HEK293 (cell line): ENCODE data around the gene ISY1.

Experiments
- CTCF ChIA-PET: fragments of 350-600 bp; formaldehyde crosslinking; extraction: SDS; loops from one replicate; lab custom pipeline; 2021; ENCODE audit warnings: antibody characterized with exemption; lab: Yijun Ruan, JAX
- POLR2A ChIA-PET: fragments of 300-600 bp; formaldehyde crosslinking; extraction: SDS; loops from one replicate; lab custom pipeline; 2020; ENCODE audit warnings: antibody characterized with exemption, inconsistent platforms; lab: Yijun Ruan, JAX
- H3K27ac ChIP-seq: fragments of 200-500 bp; sonication (Bioruptor generic); 2 replicates; pipeline ENCODE4 v1.5.1; 2014; ENCODE audit warnings: low read depth, low read length, control low read depth, inconsistent platforms; ENCODE audit errors: extremely low read depth
- H3K36me3 ChIP-seq, 2 experiments: fragments of 200-500 bp in 1 of 2; sonication (Bioruptor generic) in 1 of 2; 1 replicate in 1 of 2; 2 replicates in 1 of 2; pipeline ENCODE4 v1.5.1; 2014 to 2017; ENCODE audit warnings: inconsistent platforms in 2 of 2, low read length in 2 of 2; ENCODE audit not compliant: control insufficient read depth in 2 of 2, insufficient read depth in 1 of 2
- H3K4me1 ChIP-seq: fragments of 200-500 bp; sonication (Bioruptor generic); 2 replicates; pipeline ENCODE4 v1.5.1; 2014; ENCODE audit warnings: mild to moderate bottlenecking, low read length, inconsistent platforms; ENCODE audit not compliant: control insufficient read depth, insufficient read depth
- H3K4me3 ChIP-seq: 2 replicates; pipeline ENCODE4 v1.5.1; 2011; ENCODE audit warnings: low read depth, mild to moderate bottlenecking, control low read depth, low read length, moderate library complexity
- H3K9me3 ChIP-seq: fragments of 200-500 bp; sonication (Bioruptor generic); 2 replicates; pipeline ENCODE4 v1.5.1; 2014; ENCODE audit warnings: low read depth, low read length, inconsistent platforms; ENCODE audit not compliant: control insufficient read depth, insufficient read depth
- BCL11B ChIP-seq: fragments of 450-650 bp; formaldehyde crosslinking; IDR thresholded peaks from 2 replicates; pipeline ENCODE4 v1.5.1; 2016; ENCODE audit warnings: low read depth, missing biosample characterization, missing genetic modification characterization
- KLF16 ChIP-seq: fragments of 450-650 bp; formaldehyde crosslinking; IDR thresholded peaks from 2 replicates; pipeline ENCODE4 v1.5.1; 2017; ENCODE audit warnings: missing biosample characterization, missing genetic modification characterization
- KLF7 ChIP-seq: fragments of 450-650 bp; formaldehyde crosslinking; IDR thresholded peaks from 2 replicates; pipeline ENCODE4 v1.5.1; 2016; ENCODE audit warnings: missing biosample characterization, missing genetic modification characterization, borderline replicate concordance
- SETDB1 ChIP-seq: IDR thresholded peaks from one replicate; pipeline ENCODE4 v1.6.1; 2017; ENCODE audit warnings: mild to moderate bottlenecking, low read length, moderate library complexity, mixed read lengths; ENCODE audit not compliant: insufficient read length
- ZBTB17 ChIP-seq: fragments of 450-650 bp; formaldehyde crosslinking; IDR thresholded peaks from 2 replicates; pipeline ENCODE4 v1.5.1; 2016; ENCODE audit warnings: missing biosample characterization, missing genetic modification characterization
- ZEB2 ChIP-seq: fragments of 450-650 bp; formaldehyde crosslinking; IDR thresholded peaks from 2 replicates; pipeline ENCODE4 v1.5.1; 2016; ENCODE audit warnings: missing biosample characterization, missing genetic modification characterization
- ZFHX2 ChIP-seq: fragments of 450-650 bp; formaldehyde crosslinking; conservative IDR thresholded peaks from 2 replicates; pipeline ENCODE4 v1.5.1; 2016; ENCODE audit warnings: missing biosample characterization, missing genetic modification characterization
- ZNF112 ChIP-seq: fragments of 450-650 bp; formaldehyde crosslinking; IDR thresholded peaks from 2 replicates; pipeline ENCODE4 v1.5.0; 2017; ENCODE audit warnings: missing biosample characterization, missing genetic modification characterization
- ZNF121 ChIP-seq: fragments of 450-650 bp; formaldehyde crosslinking; IDR thresholded peaks from 2 replicates; pipeline ENCODE4 v1.5.1; 2016; ENCODE audit warnings: missing biosample characterization, missing genetic modification characterization
- ZNF19 ChIP-seq: fragments of 450-650 bp; formaldehyde crosslinking; IDR thresholded peaks from 2 replicates; pipeline ENCODE4; 2016; ENCODE audit warnings: missing biosample characterization, missing genetic modification characterization, low read depth
- ZNF391 ChIP-seq: fragments of 450-650 bp; formaldehyde crosslinking; IDR thresholded peaks from 2 replicates; pipeline ENCODE4 v1.5.1; 2016; ENCODE audit warnings: low read depth, missing biosample characterization, missing genetic modification characterization, borderline replicate concordance
- ZNF416 ChIP-seq: fragments of 450-650 bp; formaldehyde crosslinking; IDR thresholded peaks from 2 replicates; pipeline ENCODE4 v1.5.1; 2016; ENCODE audit warnings: missing biosample characterization, missing genetic modification characterization
- ZNF792 ChIP-seq: fragments of 450-650 bp; formaldehyde crosslinking; IDR thresholded peaks from 2 replicates; pipeline ENCODE4 v1.5.1; 2016; ENCODE audit warnings: missing biosample characterization, missing genetic modification characterization
- ZSCAN23 ChIP-seq: fragments of 450-650 bp; formaldehyde crosslinking; IDR thresholded peaks from 2 replicates; pipeline ENCODE4 v1.5.1; 2016; ENCODE audit warnings: missing biosample characterization, missing genetic modification characterization
- TF ChIP-seq, protein P1 (sequence below): fragments of 450-650 bp; formaldehyde crosslinking; IDR thresholded peaks from 2 replicates; pipeline ENCODE4 v1.5.1; 2016; ENCODE audit warnings: missing biosample characterization, missing genetic modification characterization
- TF ChIP-seq, protein P2 (sequence below): fragments of 450-650 bp; IDR thresholded peaks from 2 replicates; pipeline ENCODE4 v1.5.1; 2018; ENCODE audit warnings: missing biosample characterization, mild to moderate bottlenecking, missing genetic modification characterization
- TF ChIP-seq, protein P3 (sequence below): fragments of 450-650 bp; formaldehyde crosslinking; IDR thresholded peaks from 2 replicates; pipeline ENCODE4 v1.5.1; 2016; ENCODE audit warnings: missing biosample characterization, missing genetic modification characterization
- TF ChIP-seq, protein P4 (sequence below): fragments of 450-650 bp; formaldehyde crosslinking; IDR thresholded peaks from 2 replicates; pipeline ENCODE4 v1.5.1; 2016; ENCODE audit warnings: missing biosample characterization, missing genetic modification characterization
- TF ChIP-seq, protein P5 (sequence below): fragments of 450-650 bp; formaldehyde crosslinking; IDR thresholded peaks from 2 replicates; pipeline ENCODE4 v1.5.1; 2016; ENCODE audit warnings: missing biosample characterization, missing genetic modification characterization

ISY1 gene

DNA sequence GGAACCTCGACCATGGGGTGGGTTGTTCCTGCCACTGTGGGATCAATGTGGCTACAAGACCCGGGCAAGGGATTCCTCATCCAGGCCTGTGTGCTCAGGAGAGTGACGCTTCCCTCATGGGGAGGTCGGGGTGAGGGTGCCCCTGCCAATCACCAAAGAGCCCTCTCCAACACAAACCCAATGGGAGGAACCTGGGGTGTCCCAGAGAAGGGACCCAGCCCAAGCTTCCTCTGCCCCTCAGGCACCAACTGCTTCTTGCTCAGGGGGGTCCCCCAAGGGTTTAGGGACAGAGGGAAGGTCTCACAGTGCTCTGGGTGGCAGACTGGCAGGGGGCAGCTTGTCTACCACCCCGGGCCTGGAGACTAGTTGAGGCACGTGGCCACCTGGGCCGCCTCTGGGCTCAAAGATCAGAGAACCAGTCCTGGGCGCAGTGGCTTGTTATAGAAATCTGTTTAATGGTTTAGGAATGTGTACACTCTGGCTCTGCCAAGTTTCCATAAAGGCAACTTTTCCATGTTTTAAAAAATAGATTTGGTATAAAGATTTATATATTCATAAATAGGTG, 73.6 kb downstream of the ISY1 start:
- POLR2A ChIA-PET, result no interaction called here
- peaks cover 0 to 6% of the 10 kb centered on the region in 2 experiments; a peak in 2 of 3 replicates for H3K36me3 ChIP-seq
- TF ChIP-seq BCL11B (no peak), ZNF416 (tag by site-specific recombination) (no peak), KLF16 (tag by site-specific recombination) (no peak), ZNF792 (tag by site-specific recombination) (no peak), ZFHX2 (no peak), ZEB2 (no peak), ZNF121 (tag by site-specific recombination) (no peak), ZSCAN23 (tag by site-specific recombination) (no peak)
- TF ChIP-seq, protein P1, sequence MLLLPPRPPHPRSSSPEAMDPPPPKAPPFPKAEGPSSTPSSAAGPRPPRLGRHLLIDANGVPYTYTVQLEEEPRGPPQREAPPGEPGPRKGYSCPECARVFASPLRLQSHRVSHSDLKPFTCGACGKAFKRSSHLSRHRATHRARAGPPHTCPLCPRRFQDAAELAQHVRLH (tag by site-specific recombination), result no peak
- TF ChIP-seq, protein P2, sequence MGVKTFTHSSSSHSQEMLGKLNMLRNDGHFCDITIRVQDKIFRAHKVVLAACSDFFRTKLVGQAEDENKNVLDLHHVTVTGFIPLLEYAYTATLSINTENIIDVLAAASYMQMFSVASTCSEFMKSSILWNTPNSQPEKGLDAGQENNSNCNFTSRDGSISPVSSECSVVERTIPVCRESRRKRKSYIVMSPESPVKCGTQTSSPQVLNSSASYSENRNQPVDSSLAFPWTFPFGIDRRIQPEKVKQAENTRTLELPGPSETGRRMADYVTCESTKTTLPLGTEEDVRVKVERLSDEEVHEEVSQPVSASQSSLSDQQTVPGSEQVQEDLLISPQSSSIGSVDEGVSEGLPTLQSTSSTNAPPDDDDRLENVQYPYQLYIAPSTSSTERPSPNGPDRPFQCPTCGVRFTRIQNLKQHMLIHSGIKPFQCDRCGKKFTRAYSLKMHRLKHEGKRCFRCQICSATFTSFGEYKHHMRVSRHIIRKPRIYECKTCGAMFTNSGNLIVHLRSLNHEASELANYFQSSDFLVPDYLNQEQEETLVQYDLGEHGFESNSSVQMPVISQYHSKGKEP (tag by site-specific recombination), result no peak
- TF ChIP-seq, all 188 proteins: peak for 0
- no peaks in the 10 kb centered on the region for H3K4me1 ChIP-seq
- CTCF ChIA-PET, result interaction anchor here (0.8 to 1.0 kb wide), 2 partner anchors 33 to 117 kb away, joined by 3 to 5 read pairs; no protein-coding TSS in a partner anchor
- H3K9me3 ChIP-seq, result no peaks in the 10 kb centered on the region
- H3K4me3 ChIP-seq, result no peak overlapping the region
- no peak overlapping the region for H3K27ac ChIP-seq

DNA sequence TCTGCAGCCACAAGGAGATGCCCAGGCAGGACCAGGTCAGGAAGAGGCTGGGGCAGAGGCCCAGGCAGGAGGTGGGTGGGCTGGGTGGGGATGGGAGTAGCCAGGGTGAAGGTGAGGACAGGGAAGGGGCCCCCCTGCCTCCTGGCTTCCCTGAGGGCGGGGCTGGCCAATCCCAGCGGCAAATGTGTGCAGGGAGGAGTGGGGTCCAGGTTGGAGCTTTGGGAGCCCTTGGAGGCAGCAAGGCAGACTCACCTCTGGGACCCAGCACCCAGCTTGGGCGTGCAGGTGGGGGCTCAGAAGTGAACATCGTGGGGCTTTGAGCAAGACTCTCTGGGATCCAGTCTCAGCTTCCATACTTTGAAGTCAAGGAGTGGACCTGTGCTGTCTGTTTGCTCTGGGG, 75.0 kb downstream of the ISY1 start:
- ChIA-PET POLR2A (no interaction called here), CTCF (no interaction called here)
- H3K4me3 ChIP-seq, result no peak overlapping the region
- H3K4me1 ChIP-seq, result no peaks in the 10 kb centered on the region
- TF ChIP-seq, protein P3, sequence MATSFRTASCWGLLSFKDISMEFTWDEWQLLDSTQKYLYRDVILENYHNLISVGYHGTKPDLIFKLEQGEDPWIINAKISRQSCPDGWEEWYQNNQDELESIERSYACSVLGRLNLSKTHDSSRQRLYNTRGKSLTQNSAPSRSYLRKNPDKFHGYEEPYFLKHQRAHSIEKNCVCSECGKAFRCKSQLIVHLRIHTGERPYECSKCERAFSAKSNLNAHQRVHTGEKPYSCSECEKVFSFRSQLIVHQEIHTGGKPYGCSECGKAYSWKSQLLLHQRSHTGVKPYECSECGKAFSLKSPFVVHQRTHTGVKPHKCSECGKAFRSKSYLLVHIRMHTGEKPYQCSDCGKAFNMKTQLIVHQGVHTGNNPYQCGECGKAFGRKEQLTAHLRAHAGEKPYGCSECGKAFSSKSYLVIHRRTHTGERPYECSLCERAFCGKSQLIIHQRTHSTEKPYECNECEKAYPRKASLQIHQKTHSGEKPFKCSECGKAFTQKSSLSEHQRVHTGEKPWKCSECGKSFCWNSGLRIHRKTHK, result no peak
- no peak for TF ChIP-seq SETDB1
- TF ChIP-seq, protein P4, sequence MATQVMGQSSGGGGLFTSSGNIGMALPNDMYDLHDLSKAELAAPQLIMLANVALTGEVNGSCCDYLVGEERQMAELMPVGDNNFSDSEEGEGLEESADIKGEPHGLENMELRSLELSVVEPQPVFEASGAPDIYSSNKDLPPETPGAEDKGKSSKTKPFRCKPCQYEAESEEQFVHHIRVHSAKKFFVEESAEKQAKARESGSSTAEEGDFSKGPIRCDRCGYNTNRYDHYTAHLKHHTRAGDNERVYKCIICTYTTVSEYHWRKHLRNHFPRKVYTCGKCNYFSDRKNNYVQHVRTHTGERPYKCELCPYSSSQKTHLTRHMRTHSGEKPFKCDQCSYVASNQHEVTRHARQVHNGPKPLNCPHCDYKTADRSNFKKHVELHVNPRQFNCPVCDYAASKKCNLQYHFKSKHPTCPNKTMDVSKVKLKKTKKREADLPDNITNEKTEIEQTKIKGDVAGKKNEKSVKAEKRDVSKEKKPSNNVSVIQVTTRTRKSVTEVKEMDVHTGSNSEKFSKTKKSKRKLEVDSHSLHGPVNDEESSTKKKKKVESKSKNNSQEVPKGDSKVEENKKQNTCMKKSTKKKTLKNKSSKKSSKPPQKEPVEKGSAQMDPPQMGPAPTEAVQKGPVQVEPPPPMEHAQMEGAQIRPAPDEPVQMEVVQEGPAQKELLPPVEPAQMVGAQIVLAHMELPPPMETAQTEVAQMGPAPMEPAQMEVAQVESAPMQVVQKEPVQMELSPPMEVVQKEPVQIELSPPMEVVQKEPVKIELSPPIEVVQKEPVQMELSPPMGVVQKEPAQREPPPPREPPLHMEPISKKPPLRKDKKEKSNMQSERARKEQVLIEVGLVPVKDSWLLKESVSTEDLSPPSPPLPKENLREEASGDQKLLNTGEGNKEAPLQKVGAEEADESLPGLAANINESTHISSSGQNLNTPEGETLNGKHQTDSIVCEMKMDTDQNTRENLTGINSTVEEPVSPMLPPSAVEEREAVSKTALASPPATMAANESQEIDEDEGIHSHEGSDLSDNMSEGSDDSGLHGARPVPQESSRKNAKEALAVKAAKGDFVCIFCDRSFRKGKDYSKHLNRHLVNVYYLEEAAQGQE, result no peak
- H3K27ac ChIP-seq, result no peak overlapping the region
- no peaks in the 10 kb centered on the region for H3K9me3 ChIP-seq
- H3K36me3 ChIP-seq, result no peaks in the 10 kb centered on the region

DNA sequence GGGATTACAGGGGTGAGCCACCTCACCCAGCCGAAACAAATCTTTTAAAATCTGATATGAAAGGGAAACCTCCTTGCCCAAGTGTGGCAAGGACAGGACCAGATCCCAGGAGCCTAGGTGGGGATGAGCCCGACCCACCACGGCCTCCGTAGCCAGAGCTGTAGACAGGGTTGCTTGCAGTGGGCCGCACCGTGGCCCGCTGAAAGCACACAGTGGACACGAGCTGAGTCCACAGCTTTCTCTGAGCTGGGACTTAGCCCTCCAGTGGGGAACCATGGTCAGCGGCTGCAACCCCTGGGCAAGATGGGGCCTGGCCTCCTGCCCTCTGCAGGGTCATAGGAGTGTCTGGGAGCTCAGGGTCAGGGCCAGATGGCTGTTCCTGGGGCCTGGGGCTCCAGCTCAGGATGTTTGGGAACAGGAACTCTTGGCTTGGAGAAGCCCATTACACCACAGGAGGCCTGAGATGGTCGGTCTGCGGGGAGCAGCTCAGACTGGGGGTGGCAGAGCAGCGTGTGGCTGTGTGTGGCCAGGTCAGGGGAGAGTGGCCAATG, 75.6 kb downstream of the ISY1 start:
- no peaks in the 10 kb centered on the region for H3K4me1 ChIP-seq
- TF ChIP-seq ZNF391 (no peak), KLF7 (tag by site-specific recombination) (no peak), ZNF19 (tag by site-specific recombination) (no peak), ZNF112 (tag by site-specific recombination) (no peak), ZBTB17 (no peak)
- TF ChIP-seq, protein P5, sequence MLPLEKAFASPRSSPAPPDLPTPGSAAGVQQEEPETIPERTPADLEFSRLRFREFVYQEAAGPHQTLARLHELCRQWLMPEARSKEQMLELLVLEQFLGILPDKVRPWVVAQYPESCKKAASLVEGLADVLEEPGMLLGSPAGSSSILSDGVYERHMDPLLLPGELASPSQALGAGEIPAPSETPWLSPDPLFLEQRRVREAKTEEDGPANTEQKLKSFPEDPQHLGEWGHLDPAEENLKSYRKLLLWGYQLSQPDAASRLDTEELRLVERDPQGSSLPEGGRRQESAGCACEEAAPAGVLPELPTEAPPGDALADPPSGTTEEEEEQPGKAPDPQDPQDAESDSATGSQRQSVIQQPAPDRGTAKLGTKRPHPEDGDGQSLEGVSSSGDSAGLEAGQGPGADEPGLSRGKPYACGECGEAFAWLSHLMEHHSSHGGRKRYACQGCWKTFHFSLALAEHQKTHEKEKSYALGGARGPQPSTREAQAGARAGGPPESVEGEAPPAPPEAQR (tag by site-specific recombination), result no peak
- no peak overlapping the region for H3K4me3 ChIP-seq
- H3K9me3 ChIP-seq, result no peaks in the 10 kb centered on the region
- POLR2A ChIA-PET, result no interaction called here
- no peaks in the 10 kb centered on the region for H3K36me3 ChIP-seq
- H3K27ac ChIP-seq, result no peak overlapping the region
- CTCF ChIA-PET, result no interaction called here
